Panc1 (cell line): Measurements from ENCODE around the gene CRKL.

Source experiments
- CTCF ChIP-seq: fragments of 450-650 bp; IDR thresholded peaks from 2 replicates; pipeline ENCODE4 v1.5.1; 2017; ENCODE audit warnings: mild to moderate bottlenecking
- POLR2AphosphoS5 ChIP-seq: IDR thresholded peaks from 2 replicates; pipeline ENCODE4 v1.6.1; 2012; ENCODE audit warnings: mild to moderate bottlenecking, low read depth, low read length, moderate library complexity
- SIN3A ChIP-seq: IDR thresholded peaks from 2 replicates; pipeline ENCODE4 v1.6.1; 2012; ENCODE audit warnings: low read depth, mild to moderate bottlenecking, low read length, moderate library complexity, borderline replicate concordance; ENCODE audit not compliant: insufficient read depth
- TCF7L2 ChIP-seq: IDR thresholded peaks from 2 replicates; pipeline ENCODE4 v1.6.1; 2011; ENCODE audit warnings: mild to moderate bottlenecking, low read depth, low read length, inconsistent platforms

DNA sequence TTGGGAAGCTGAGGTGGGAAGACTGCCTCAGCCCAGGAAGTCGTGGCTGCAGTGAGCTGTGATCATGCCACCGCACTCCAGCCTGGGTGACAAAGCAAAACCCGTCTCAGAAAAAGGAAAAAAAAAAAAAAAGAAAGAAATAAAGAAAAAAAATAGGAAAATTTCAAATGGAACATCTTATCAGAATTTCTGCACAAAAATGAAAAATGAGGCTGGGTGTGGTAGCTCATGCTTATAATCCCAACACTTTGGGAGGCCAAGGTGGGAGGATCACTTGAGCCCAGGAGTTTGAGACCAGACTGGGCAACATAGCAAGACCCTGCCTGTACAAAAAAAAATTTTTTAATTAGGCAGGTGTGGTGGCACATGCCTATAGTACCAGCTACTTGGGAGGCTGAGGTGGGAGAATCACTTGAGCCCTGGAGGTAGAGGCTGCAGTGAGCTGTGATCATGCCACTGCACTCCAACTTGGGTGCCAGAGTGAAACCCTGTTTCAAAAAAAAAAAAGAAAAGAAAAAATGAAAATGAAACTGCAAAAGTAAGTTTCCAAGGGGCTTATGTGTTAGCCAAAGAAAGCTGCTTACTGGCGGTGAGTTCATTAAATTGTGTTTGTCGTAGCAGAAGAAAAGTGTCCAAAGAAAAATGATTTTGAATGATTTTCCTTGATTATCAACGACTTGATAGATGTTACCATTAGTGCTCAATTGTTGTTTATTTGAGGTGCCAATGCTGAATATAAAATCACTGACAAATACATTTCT, 7.5 kb upstream of the CRKL start:
- TF ChIP-seq CTCF = no peak
- no peak for TF ChIP-seq POLR2AphosphoS5
- no peak for TF ChIP-seq SIN3A
- no peak for TF ChIP-seq TCF7L2
